HCT116 (cell line): ENCODE measurements around the gene SMYD3. TPM values are rescaled to one million over a fixed set of nuclear protein-coding genes. Genes with fewer than 3 reads are reported as not detected.

Experiments
- ATAC-seq: fragments of 200-7000 bp; cut with Tn5 transposase; 2 replicates; pipeline ENCODE4 v1.9.1; 2020; ENCODE audit warnings: mild to moderate bottlenecking, moderate library complexity
- BruUV-seq: library from RNA; stranded (reverse); fragments of 400-500 nt; replicated peaks from 2 replicates; lab custom pipeline; 2021; lab: Mats Ljungman, UMichigan
- CTCF ChIA-PET: fragments of 300-600 bp; sonication (Branson Sonifier 250); formaldehyde crosslinking; loops from one replicate; lab custom pipeline; 2021; ENCODE audit warnings: antibody characterized with exemption; lab: Charles Lee
- POLR2A ChIA-PET: fragments of 300-600, 350-600 bp; sonication (Branson Sonifier 250); formaldehyde crosslinking; loops from one replicate; lab custom pipeline; 2021; ENCODE audit warnings: antibody characterized with exemption; lab: Charles Lee
- RAD21 ChIA-PET, 2 experiments: fragments of 300-600 bp; sonication (Branson Sonifier 250); formaldehyde crosslinking; loops; one replicate each; lab custom pipeline; 2023; ENCODE audit warnings: low total read pairs in 2 of 2; ENCODE audit not compliant: uncharacterized antibody in 2 of 2, unreplicated experiment in 2 of 2, low non-redundant PET in 1 of 2; lab: Charles Lee
- DNase-seq: peaks from one replicate; pipeline ENCODE4 v3.0.0-alpha.2; 2010; ENCODE audit warnings: low read depth, low spot score
- H2AFZ ChIP-seq: fragments of 200-600 bp; shearing (Covaris generic), sonication (generic); 2 replicates; pipeline ENCODE4 v1.6.1; 2017; ENCODE audit warnings: low read depth, mixed run types, mixed read lengths, antibody characterized with exemption, low read length; ENCODE audit not compliant: poor library complexity, severe bottlenecking
- H3K27ac ChIP-seq: 2 replicates; pipeline ENCODE4 v1.5.1; 2012; ENCODE audit warnings: low read depth, low read length
- H3K27me3 ChIP-seq: fragments of 200-600 bp; sonication (generic); 2 replicates; pipeline ENCODE4 v1.6.1; 2016; ENCODE audit warnings: mixed run types, low read length, mixed read lengths; ENCODE audit not compliant: insufficient read depth
- H3K36me3 ChIP-seq, 2 experiments: fragments of 200-500 bp in 1 of 2; fragments of 200-600 bp in 1 of 2; sonication (Bioruptor generic) in 1 of 2; sonication (generic) in 1 of 2; 2 replicates each; pipeline versions ENCODE4 v1.5.1 to v1.6.1; 2014 to 2016; ENCODE audit warnings: low read length in 2 of 2, inconsistent platforms in 1 of 2, mixed read lengths in 1 of 2, mixed run types in 1 of 2; ENCODE audit not compliant: insufficient read depth in 2 of 2, control insufficient read depth in 1 of 2
- H3K4me1 ChIP-seq, 2 experiments: fragments of 200-600 bp in 1 of 2; sonication (generic) in 1 of 2; 2 replicates each; pipeline versions ENCODE4 v1.5.1 to v1.6.1; 2012 to 2017; ENCODE audit warnings: low read length in 2 of 2, inconsistent platforms in 1 of 2, mild to moderate bottlenecking in 1 of 2, mixed read lengths in 1 of 2, mixed run types in 1 of 2, moderate library complexity in 1 of 2; ENCODE audit not compliant: insufficient read depth in 2 of 2, control insufficient read depth in 1 of 2
- H3K4me2 ChIP-seq: fragments of 200-600 bp; sonication (generic); 2 replicates; pipeline ENCODE4 v1.6.1; 2017; ENCODE audit warnings: mixed run types, low read length, mixed read lengths
- H3K4me3 ChIP-seq, 2 experiments: fragments of 200-600 bp in 1 of 2; sonication (generic) in 1 of 2; replicated peaks in 1 of 2; 2 replicates each; pipeline ENCODE4 v1.5.1; 2011 to 2016; ENCODE audit warnings: low read length in 2 of 2, control low read depth in 1 of 2, low read depth in 1 of 2, mild to moderate bottlenecking in 1 of 2, mixed read lengths in 1 of 2, mixed run types in 1 of 2
- H3K79me2 ChIP-seq: fragments of 200-600 bp; sonication (generic); 2 replicates; pipeline ENCODE4 v1.6.1; 2017; ENCODE audit warnings: mild to moderate bottlenecking, mixed run types, low read length, moderate library complexity, mixed read lengths; ENCODE audit not compliant: insufficient read depth
- H3K9ac ChIP-seq: fragments of 200-600 bp; sonication (generic); 2 replicates; pipeline ENCODE4 v1.6.1; 2016; ENCODE audit warnings: low read length, mixed read lengths
- H3K9me2 ChIP-seq: fragments of 200-600 bp; sonication (generic), shearing (Covaris generic); 2 replicates; pipeline ENCODE4 v1.6.1; 2017; ENCODE audit warnings: mixed run types, mild to moderate bottlenecking, moderate library complexity; ENCODE audit not compliant: insufficient read depth
- H3K9me3 ChIP-seq, 2 experiments: fragments of 200-500 bp in 1 of 2; fragments of 200-600 bp in 1 of 2; sonication (Bioruptor generic) in 1 of 2; sonication (generic) in 1 of 2; 2 replicates each; pipeline ENCODE4 v1.6.1; 2014 to 2017; ENCODE audit warnings: low read length in 2 of 2, mixed read lengths in 2 of 2, inconsistent platforms in 1 of 2, low read depth in 1 of 2, mild to moderate bottlenecking in 1 of 2, mixed run types in 1 of 2, moderate library complexity in 1 of 2; ENCODE audit not compliant: control insufficient read depth in 1 of 2, insufficient read depth in 1 of 2
- H4K20me1 ChIP-seq: fragments of 200-600 bp; sonication (generic), shearing (Covaris generic); 2 replicates; pipeline ENCODE4 v1.6.1; 2017; ENCODE audit warnings: mixed run types, mild to moderate bottlenecking, moderate library complexity; ENCODE audit not compliant: insufficient read depth
- ATF3 ChIP-seq: IDR thresholded peaks from 2 replicates; pipeline ENCODE4 v1.6.1; 2012
- CBX3 ChIP-seq: IDR thresholded peaks from 2 replicates; pipeline ENCODE4 v1.6.1; 2012; ENCODE audit warnings: low read depth
- CEBPB ChIP-seq: IDR thresholded peaks from 2 replicates; pipeline ENCODE4 v1.6.1; 2012; ENCODE audit warnings: low read depth
- CTCF ChIP-seq, 3 experiments: fragments of 200-600 bp in 1 of 3; sonication (generic) in 1 of 3; IDR thresholded peaks in 2 of 3; conservative IDR thresholded peaks in 1 of 3; 2 replicates each; pipeline ENCODE4 v1.5.1; 2012 to 2017; ENCODE audit warnings: low read depth in 2 of 3, low read length in 2 of 3, antibody characterized with exemption in 1 of 3, borderline replicate concordance in 1 of 3, control low read depth in 1 of 3, mild to moderate bottlenecking in 1 of 3, mixed read lengths in 1 of 3, mixed run types in 1 of 3, moderate library complexity in 1 of 3; ENCODE audit not compliant: insufficient read depth in 1 of 3
- EGR1 ChIP-seq: IDR thresholded peaks from 2 replicates; pipeline ENCODE4 v1.6.1; 2012; ENCODE audit warnings: low read depth
- ELF1 ChIP-seq: IDR thresholded peaks from 2 replicates; pipeline ENCODE4 v1.6.1; 2012; ENCODE audit warnings: low read depth, borderline replicate concordance
- EZH2 ChIP-seq: fragments of 200-600 bp; sonication (generic); IDR thresholded peaks from 2 replicates; pipeline ENCODE4 v1.6.1; 2017; ENCODE audit warnings: antibody characterized with exemption, mixed run types
- EZH2phosphoT487 ChIP-seq: fragments of 200-600 bp; IDR thresholded peaks from 2 replicates; pipeline ENCODE4 v1.6.1; 2018; ENCODE audit warnings: antibody characterized with exemption, borderline replicate concordance
- JUND ChIP-seq: IDR thresholded peaks from 2 replicates; pipeline ENCODE4 v1.6.1; 2012
- MAX ChIP-seq: IDR thresholded peaks from 2 replicates; pipeline ENCODE4 v1.6.1; 2012
- POLR2AphosphoS5 ChIP-seq: IDR thresholded peaks from 2 replicates; pipeline ENCODE4 v1.6.1; 2011; ENCODE audit warnings: mild to moderate bottlenecking, low read depth, low read length, moderate library complexity
- RAD21 ChIP-seq: IDR thresholded peaks from 2 replicates; pipeline ENCODE4 v1.6.1; 2012; ENCODE audit warnings: low read depth, mild to moderate bottlenecking
- REST ChIP-seq: IDR thresholded peaks from 2 replicates; pipeline ENCODE4 v1.6.1; 2012; ENCODE audit warnings: low read depth
- SIN3A ChIP-seq: IDR thresholded peaks from 2 replicates; pipeline ENCODE4 v1.6.1; 2012; ENCODE audit warnings: low read depth
- SRF ChIP-seq: IDR thresholded peaks from 2 replicates; pipeline ENCODE4 v1.6.1; 2012; ENCODE audit warnings: low read depth
- TCF7L2 ChIP-seq: IDR thresholded peaks from 2 replicates; pipeline ENCODE4 v1.7.0; 2011; ENCODE audit warnings: borderline replicate concordance, inconsistent platforms; ENCODE audit not compliant: insufficient read depth, insufficient read length; ENCODE audit errors: extremely low read depth
- YY1 ChIP-seq: IDR thresholded peaks from 2 replicates; pipeline ENCODE4 v1.6.1; 2011; ENCODE audit warnings: low read length, low read depth, moderate library complexity, mild to moderate bottlenecking; ENCODE audit not compliant: insufficient replicate concordance; ENCODE audit errors: extremely low read depth
- ZBTB33 ChIP-seq: IDR thresholded peaks from 2 replicates; pipeline ENCODE4 v1.6.1; 2011; ENCODE audit warnings: mild to moderate bottlenecking, low read length, moderate library complexity; ENCODE audit not compliant: insufficient replicate concordance; ENCODE audit errors: extremely low read depth
- ZFX ChIP-seq: fragments of 450-650 bp; IDR thresholded peaks from 2 replicates; pipeline ENCODE4 v1.6.1; 2017
- ZNF274 ChIP-seq: fragments of 200-500 bp; sonication (Bioruptor generic); IDR thresholded peaks from 2 replicates; pipeline ENCODE4 v1.6.1; 2014; ENCODE audit warnings: mild to moderate bottlenecking, low read depth, low read length, inconsistent platforms
- intact Hi-C: fragments of 100-400 bp; cut with micrococcal nuclease; formaldehyde crosslinking; loops from 2 replicates; pipeline ENCODE4 v1.10.0; 2022
- total RNA-seq: library from RNA; stranded (reverse); gene quantifications from one replicate; pipeline ENCODE4 v1.2.1, GENCODE V29; 2021; ENCODE audit not compliant: unreplicated experiment

SMYD3 gene
- total RNA-seq, 1 experiment from 2014 or later: 33.6 TPM

- no peaks in the 10 kb centered on the region for H3K36me3 ChIP-seq
- peak overlapping the region; percentile 21 for H3K9ac ChIP-seq
- BruUV-seq: no TSS peak
- ATAC-seq (peak; percentile 45), DNase-seq (peak; percentile 62)
- peak overlapping the region; percentile 61 for H3K4me2 ChIP-seq
- ChIA-PET CTCF (no interaction called here), POLR2A (interaction anchor here (1.1 kb wide), 1 partner anchor 13 kb away, joined by 3 read pairs; no protein-coding TSS in a partner anchor), RAD21 (no interaction called here)
- H2AFZ ChIP-seq: no peak overlapping the region
- H4K20me1 ChIP-seq: no peaks in the 10 kb centered on the region
- no peaks in the 10 kb centered on the region for H3K9me3 ChIP-seq
- H3K4me3 ChIP-seq: peak overlapping the region in 1 of 2 experiments; percentile 1; a peak in 1 of 4 replicates
- H3K27ac ChIP-seq: peak overlapping the region; percentile 28; the same call in 1 of the 2 replicates
- no peaks in the 10 kb centered on the region for H3K79me2 ChIP-seq
- H3K27me3 ChIP-seq: no peaks in the 10 kb centered on the region
- intact Hi-C loops: loop anchor here (10.0 kb wide), 1 partner anchor 1322 kb away; the partner anchor contains the start of gene COX20
- no peaks in the 10 kb centered on the region for H3K9me2 ChIP-seq
- H3K4me1 ChIP-seq: peaks cover 44 to 73% of the 10 kb centered on the region in 2 experiments
- TF ChIP-seq CEBPB (peak; percentile 45; the same call in 1 of the 2 replicates), ZBTB33 (no peak), RAD21 (no peak), MAX (peak; percentile 51; the same call in 1 of the 2 replicates), YY1 (no peak), EZH2phosphoT487 (no peak), CBX3 (peak; percentile 47; the same call in 1 of the 2 replicates), ELF1 (no peak), ATF3 (no peak), EGR1 (no peak), CTCF (IDR thresholded peaks at IDR 0.05 in 2 of 3, conservative IDR thresholded peaks at IDR 0.05 in 1 of 3; ENCODE audit: borderline replicate concordance in 1 of 3, insufficient read depth in 1 of 3, low read depth in 2 of 3, low read length in 2 of 3) (peak in 1 of 3 experiments; percentile 20; a peak in 1 of 6 replicates), POLR2AphosphoS5 (no peak), SRF (no peak), EZH2 (no peak), JUND (peak; percentile 57), ZFX (no peak), TCF7L2 (no peak), ZNF274 (no peak), REST (no peak), SIN3A (no peak)
Measured at GRCh38 chr1:246156847-246157246, 350.2 kb downstream of the SMYD3 start.
